ENCODE measurements around the gene ZNF485. TPM values are rescaled to one million over a fixed set of nuclear protein-coding genes. Genes with fewer than 3 reads are reported as not detected.

ZNF485 gene
- total and polyA plus RNA-seq, 2 donors (not counting 1 experiment from before 2014, with no cell fraction given), result 4.8 to 8.4 TPM

GRCh38 chr10:43667317-43667731 lies 61.1 kb downstream of the ZNF485 start:
- H3K27me3 Mint-ChIP-seq, result peaks cover 47% of the 10 kb centered on the region

More at GRCh38 chr10:43667317-43667731, 61.1 kb downstream of the ZNF485 start:
- ChIA-PET POLR2A (no interaction called here), CTCF (no interaction called here)
- H3K9ac ChIP-seq (ENCODE audit: low read length), result no peak overlapping the region
- Mint-ChIP-seq H3K9me3 (ENCODE audit: insufficient read depth) (no peaks in the 10 kb centered on the region), H3K27ac (no peak overlapping the region), H3K4me1 (peaks cover 2% of the 10 kb centered on the region), H3K4me3 (no peak overlapping the region)
- no peaks in the 10 kb centered on the region for H4K20me1 ChIP-seq (ENCODE audit: control insufficient read depth, insufficient read depth, low read length, poor library complexity, severe bottlenecking)
- no peaks in the 10 kb centered on the region for H3K36me3 ChIP-seq (replicated peaks in 1 of 2; ENCODE audit: control extremely low read depth in 1 of 2, control insufficient read depth in 1 of 2, extremely low read depth in 1 of 2, insufficient read depth in 2 of 2, low read length in 1 of 2)
- H3K27ac ChIP-seq (ENCODE audit: low read length in 2 of 2), result no peak overlapping the region
- no peak for TF ChIP-seq EZH2 (IDR thresholded peaks at IDR 0.05; ENCODE audit: borderline replicate concordance, insufficient read depth, low read depth, low read length, poor library complexity, severe bottlenecking)
- no peak for TF ChIP-seq CTCF (IDR thresholded peaks at IDR 0.05)
- H3K27me3 ChIP-seq (replicated peaks in 1 of 4; ENCODE audit: control extremely low read depth in 1 of 4, control insufficient read depth in 3 of 4, insufficient read depth in 4 of 4, low read length in 3 of 4), result peaks cover 0 to 41% (median 5%) of the 10 kb centered on the region in 4 experiments
- ATAC-seq (ENCODE audit: low read depth) (no peak), DNase-seq (no peak)
- H2AFZ ChIP-seq (ENCODE audit: insufficient read depth, low read depth, low read length, poor library complexity, severe bottlenecking), result peak overlapping the region; percentile 25
- H3K4me1 ChIP-seq (ENCODE audit: control insufficient read depth in 2 of 2, insufficient read depth in 2 of 2, low read length in 2 of 2), result peaks cover 0 to 5% of the 10 kb centered on the region in 2 donors
- no peaks in the 10 kb centered on the region for H3K79me2 ChIP-seq (ENCODE audit: control insufficient read depth, insufficient read depth, low read length)
- no peak overlapping the region for H3K4me3 ChIP-seq (ENCODE audit: control extremely low read depth in 1 of 5, extremely low read depth in 1 of 5, insufficient read depth in 1 of 5, low read depth in 2 of 5, low read length in 4 of 5)
- intact Hi-C loops (cut with micrococcal nuclease), result no loop called here
- peak overlapping the region; percentile 39 for H3K4me2 ChIP-seq (replicated peaks; ENCODE audit: low read depth, low read length, poor library complexity, severe bottlenecking)
- H3K9me3 ChIP-seq (ENCODE audit: control extremely low read depth in 1 of 3, control insufficient read depth in 2 of 3, insufficient read depth in 1 of 3, low read length in 2 of 3), result peaks cover 0 to 11% (median 7%) of the 10 kb centered on the region in 3 donors
- WGBS (ENCODE audit: insufficient coverage), result 18% methylated on average over 35 of the region's 35 CpGs

Other genes with a start within 250 kb of the ZNF485 start
- not detected in 2 replicates for gene FXYD4, start 234.8 kb upstream of the ZNF485 start, total RNA-seq
- gene FXYD4, start 234.8 kb upstream of the ZNF485 start, polyA plus RNA-seq, result not detected in 2 replicates
- 161 and 166 TPM in 2 replicates for gene HNRNPF, start 197.3 kb upstream of the ZNF485 start, total RNA-seq
- 76.7 and 99.5 TPM in 2 replicates for gene HNRNPF, start 197.3 kb upstream of the ZNF485 start, polyA plus RNA-seq
- gene ZNF487, start 169.3 kb upstream of the ZNF485 start, total RNA-seq, result 6.7 and 9.8 TPM in 2 replicates
- gene ZNF487, start 169.3 kb upstream of the ZNF485 start, polyA plus RNA-seq, result 13.9 and 14.8 TPM in 2 replicates
- 5.9 and 7.6 TPM in 2 replicates for gene ZNF239, start 31.8 kb upstream of the ZNF485 start, total RNA-seq
- gene ZNF239, start 31.8 kb upstream of the ZNF485 start, polyA plus RNA-seq, result 2.0 and 2.2 TPM in 2 replicates
- 29.6 and 35.8 TPM in 2 replicates for gene ZNF32, start 42.4 kb downstream of the ZNF485 start, total RNA-seq
- 20.9 and 29.0 TPM in 2 replicates for gene ZNF32, start 42.4 kb downstream of the ZNF485 start, polyA plus RNA-seq

Data from B cell (primary cell).